Measurements from ENCODE around the gene SULT4A1. TPM values are rescaled to one million over a fixed set of nuclear protein-coding genes. Genes with fewer than 3 reads are reported as not detected.

SULT4A1 gene
- polyA plus RNA-seq, 1 of the 3 experiments (the other 2 are of a cell fraction), result 3.9 TPM

- Histone ChIP-seq H3K4me2 (no peak overlapping the region), H3K4me3 (ENCODE audit: low read depth in 2 of 2, low read length in 1 of 2) (no peak overlapping the region), H2AFZ (ENCODE audit: low read depth) (no peak overlapping the region), H3K27ac (ENCODE audit: low read depth in 2 of 2, low read length in 1 of 2) (no peak overlapping the region), H3K9me3 (no peaks in the 10 kb centered on the region), H3K79me2 (ENCODE audit: insufficient read depth) (peaks cover 10% of the 10 kb centered on the region; the same call in 1 of the 2 replicates), H3K9ac (no peak overlapping the region), H3K27me3 (ENCODE audit: insufficient read depth) (no peaks in the 10 kb centered on the region), H3F3A (replicated peaks; ENCODE audit: insufficient read depth) (no peaks in the 10 kb centered on the region), H4K20me1 (ENCODE audit: insufficient read depth) (no peaks in the 10 kb centered on the region), H3K9me2 (no peaks in the 10 kb centered on the region), H3K36me3 (replicated peaks in 1 of 2; ENCODE audit: control insufficient read depth in 1 of 2, insufficient read depth in 2 of 2, low read length in 1 of 2) (no peaks in the 10 kb centered on the region), H3K4me1 (ENCODE audit: control insufficient read depth in 1 of 2, insufficient read depth in 2 of 2, low read depth in 1 of 2, low read length in 1 of 2) (peaks cover 0 to 7% of the 10 kb centered on the region in 2 experiments; a peak in 1 of 4 replicates)
- DNase-seq, result no peak
- CTCF ChIA-PET, result no interaction called here
- TF ChIP-seq CHD2 (IDR thresholded peaks at IDR 0.05; ENCODE audit: low read length, partially characterized antibody) (no peak), ELF1 (IDR thresholded peaks at IDR 0.05) (no peak)
- POLR2A ChIA-PET, result no interaction called here
- WGBS (ENCODE audit: low lambda C conversion rate), result no CpG with 5 or more reads among the region's 7 CpGs
Measured at GRCh38 chr22:43859176-43859575, 3.1 kb downstream of the SULT4A1 start.

GRCh38 chr22:43858156-43858895 is 4.0 kb downstream of the SULT4A1 start:
- Histone ChIP-seq H3K4me3 (ENCODE audit: low read depth in 2 of 2, low read length in 1 of 2) (no peak overlapping the region), H2AFZ (ENCODE audit: low read depth) (no peak overlapping the region), H4K20me1 (ENCODE audit: insufficient read depth) (no peaks in the 10 kb centered on the region), H3K4me1 (ENCODE audit: control insufficient read depth in 1 of 2, insufficient read depth in 2 of 2, low read depth in 1 of 2, low read length in 1 of 2) (peaks cover 0 to 13% of the 10 kb centered on the region in 2 experiments; a peak in 1 of 4 replicates), H3F3A (replicated peaks; ENCODE audit: insufficient read depth) (no peaks in the 10 kb centered on the region), H3K4me2 (no peak overlapping the region), H3K36me3 (replicated peaks in 1 of 2; ENCODE audit: control insufficient read depth in 1 of 2, insufficient read depth in 2 of 2, low read length in 1 of 2) (no peaks in the 10 kb centered on the region), H3K9me3 (no peaks in the 10 kb centered on the region), H3K27ac (ENCODE audit: low read depth in 2 of 2, low read length in 1 of 2) (no peak overlapping the region), H3K79me2 (ENCODE audit: insufficient read depth) (peaks cover 10% of the 10 kb centered on the region; the same call in 1 of the 2 replicates), H3K9ac (no peak overlapping the region), H3K9me2 (no peaks in the 10 kb centered on the region), H3K27me3 (ENCODE audit: insufficient read depth) (no peaks in the 10 kb centered on the region)
- no peak for DNase-seq
- WGBS (ENCODE audit: low lambda C conversion rate), result 67% methylated on average over 8 of the region's 11 CpGs
- CTCF ChIA-PET, result no interaction called here
- TF ChIP-seq TAF1 (IDR thresholded peaks at IDR 0.05; ENCODE audit: borderline replicate concordance, low read depth, low read length) (no peak), SMC3 (IDR thresholded peaks at IDR 0.05; ENCODE audit: low read depth, low read length) (no peak), NFIC (IDR thresholded peaks at IDR 0.05; ENCODE audit: borderline replicate concordance) (no peak), EZH2phosphoT487 (IDR thresholded peaks at IDR 0.05; ENCODE audit: borderline replicate concordance, low read depth) (no peak)
- POLR2A ChIA-PET, result no interaction called here

DNA sequence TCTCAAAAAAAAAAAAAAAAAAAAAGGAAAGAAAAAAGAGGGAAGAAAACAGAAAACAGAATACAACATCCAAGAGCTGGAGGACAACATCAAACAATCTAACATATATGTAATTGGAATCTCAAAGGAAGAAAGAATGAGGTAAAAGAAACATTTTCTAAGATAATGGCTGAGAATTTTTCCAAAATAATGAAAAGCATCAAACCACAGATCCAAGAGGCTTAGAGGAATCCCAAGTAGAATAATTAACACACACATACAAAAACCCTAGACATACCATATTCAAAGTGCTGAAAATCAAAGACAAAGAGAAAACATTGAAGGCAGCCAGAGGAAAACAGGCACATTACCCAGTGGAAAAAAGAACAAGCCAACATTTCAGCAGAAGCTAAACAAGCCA is 4.9 kb downstream of the SULT4A1 start:
- Histone ChIP-seq H4K20me1 (ENCODE audit: insufficient read depth) (no peaks in the 10 kb centered on the region), H3K36me3 (replicated peaks in 1 of 2; ENCODE audit: control insufficient read depth in 1 of 2, insufficient read depth in 2 of 2, low read length in 1 of 2) (no peaks in the 10 kb centered on the region), H2AFZ (ENCODE audit: low read depth) (no peak overlapping the region), H3K27ac (ENCODE audit: low read depth in 2 of 2, low read length in 1 of 2) (no peak overlapping the region), H3K9ac (no peak overlapping the region), H3K9me3 (no peaks in the 10 kb centered on the region), H3K27me3 (ENCODE audit: insufficient read depth) (no peaks in the 10 kb centered on the region), H3K9me2 (no peaks in the 10 kb centered on the region), H3K79me2 (ENCODE audit: insufficient read depth) (peaks cover 10% of the 10 kb centered on the region; the same call in 1 of the 2 replicates), H3F3A (replicated peaks; ENCODE audit: insufficient read depth) (no peaks in the 10 kb centered on the region), H3K4me1 (ENCODE audit: control insufficient read depth in 1 of 2, insufficient read depth in 2 of 2, low read depth in 1 of 2, low read length in 1 of 2) (peaks cover 0 to 16% of the 10 kb centered on the region in 2 experiments; a peak in 1 of 4 replicates), H3K4me2 (no peak overlapping the region), H3K4me3 (ENCODE audit: low read depth in 2 of 2, low read length in 1 of 2) (no peak overlapping the region)
- ChIA-PET CTCF (interaction anchor here (1.0 kb wide), 1 partner anchor 9 kb away, joined by 3 read pairs; no protein-coding TSS in a partner anchor), POLR2A (no interaction called here)
- no peak for DNase-seq
- TF ChIP-seq POLR2AphosphoS5 (IDR thresholded peaks at IDR 0.05; ENCODE audit: low read depth, low read length) (no peak), EP300 (IDR thresholded peaks at IDR 0.05; ENCODE audit: borderline replicate concordance in 1 of 2, low read depth in 1 of 2, low read length in 1 of 2) (no peak), RCOR1 (IDR thresholded peaks at IDR 0.05; ENCODE audit: low read length) (no peak), ZBTB33 (IDR thresholded peaks at IDR 0.05; ENCODE audit: borderline replicate concordance, low read depth) (no peak), PBX3 (IDR thresholded peaks at IDR 0.05) (no peak), MXI1 (IDR thresholded peaks at IDR 0.05; ENCODE audit: low read depth, low read length) (no peak)

Measured in SK-N-SH (cell line).